GM23248 (cell line): ENCODE results near the gene ALKBH4.

Source experiments
- EZH2 ChIP-seq: fragments of 200-600 bp; sonication (generic); IDR thresholded peaks from 2 replicates; pipeline ENCODE4 v1.6.1; 2018; ENCODE audit warnings: antibody characterized with exemption, mild to moderate bottlenecking; ENCODE audit not compliant: insufficient read depth, poor library complexity, severe bottlenecking
- EZH2phosphoT487 ChIP-seq: fragments of 200-600 bp; sonication (generic); IDR thresholded peaks from 2 replicates; pipeline ENCODE4 v1.6.1; 2018; ENCODE audit warnings: antibody characterized with exemption, moderate library complexity, mild to moderate bottlenecking, low read depth; ENCODE audit not compliant: insufficient read depth

DNA sequence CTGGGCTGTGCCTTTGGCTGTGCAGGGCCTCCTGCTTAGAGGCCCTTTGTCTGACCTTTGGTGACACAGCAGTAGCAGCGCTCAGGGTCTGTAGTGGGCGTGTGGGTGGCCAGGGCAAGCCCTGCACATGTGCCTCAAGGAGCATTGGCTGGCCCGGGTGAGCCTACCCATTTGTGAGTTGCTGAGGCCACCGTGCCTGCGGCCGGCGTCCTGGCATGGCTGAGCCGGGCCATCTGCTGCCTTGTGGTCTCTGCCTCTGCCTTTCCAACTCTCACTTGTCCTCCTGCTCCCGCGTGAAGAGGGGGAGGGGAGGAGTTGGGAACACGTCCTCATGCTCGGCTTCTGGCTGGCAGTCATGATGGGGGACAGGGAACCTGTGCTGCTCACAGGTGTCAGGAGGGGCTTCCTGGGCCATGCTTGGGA is 40.5 kb downstream of the ALKBH4 start:
- TF ChIP-seq EZH2phosphoT487 (no peak), EZH2 (no peak)
